ENCODE data around the gene TRIM47.
"Not testable (repeated sequence)": the region's sequence is repeated elsewhere in the genome, so short reads cannot be mapped to it uniquely, and the experiment has no call there.

The TRIM47 gene

GRCh38 chr17:75891022-75891604 lies 12.7 kb upstream of the TRIM47 start:
- DNase-seq = no peak

GRCh38 chr17:75889454-75889853 lies 11.1 kb upstream of the TRIM47 start:
- no peak for DNase-seq

GRCh38 chr17:75888484-75888883 lies 10.1 kb upstream of the TRIM47 start:
- DNase-seq = no peak

DNA sequence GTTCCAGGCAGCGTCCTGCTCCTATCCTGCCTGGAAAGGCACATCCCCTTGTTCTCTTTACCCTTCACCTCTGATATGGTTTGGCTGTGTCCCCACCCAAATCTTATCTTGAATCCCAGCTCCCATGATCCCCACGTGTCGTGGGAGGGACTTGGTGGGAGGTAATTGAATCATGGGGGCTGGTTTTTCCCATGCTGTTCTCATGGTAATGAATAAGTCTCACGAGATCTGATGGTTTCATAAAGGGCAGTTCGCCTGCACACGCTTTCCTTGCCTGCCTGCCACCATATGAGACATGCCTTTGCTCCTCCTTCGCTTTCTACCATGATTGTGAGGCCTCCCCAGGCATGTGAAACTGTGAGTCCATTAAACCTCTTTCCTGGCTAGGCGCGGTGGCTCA lies 7.5 kb upstream of the TRIM47 start:
- not testable (repeated sequence) for DNase-seq

- no peak for DNase-seq
These were observed 7.0 kb upstream of the TRIM47 start for GRCh38 chr17:75885431-75885830.

DNA sequence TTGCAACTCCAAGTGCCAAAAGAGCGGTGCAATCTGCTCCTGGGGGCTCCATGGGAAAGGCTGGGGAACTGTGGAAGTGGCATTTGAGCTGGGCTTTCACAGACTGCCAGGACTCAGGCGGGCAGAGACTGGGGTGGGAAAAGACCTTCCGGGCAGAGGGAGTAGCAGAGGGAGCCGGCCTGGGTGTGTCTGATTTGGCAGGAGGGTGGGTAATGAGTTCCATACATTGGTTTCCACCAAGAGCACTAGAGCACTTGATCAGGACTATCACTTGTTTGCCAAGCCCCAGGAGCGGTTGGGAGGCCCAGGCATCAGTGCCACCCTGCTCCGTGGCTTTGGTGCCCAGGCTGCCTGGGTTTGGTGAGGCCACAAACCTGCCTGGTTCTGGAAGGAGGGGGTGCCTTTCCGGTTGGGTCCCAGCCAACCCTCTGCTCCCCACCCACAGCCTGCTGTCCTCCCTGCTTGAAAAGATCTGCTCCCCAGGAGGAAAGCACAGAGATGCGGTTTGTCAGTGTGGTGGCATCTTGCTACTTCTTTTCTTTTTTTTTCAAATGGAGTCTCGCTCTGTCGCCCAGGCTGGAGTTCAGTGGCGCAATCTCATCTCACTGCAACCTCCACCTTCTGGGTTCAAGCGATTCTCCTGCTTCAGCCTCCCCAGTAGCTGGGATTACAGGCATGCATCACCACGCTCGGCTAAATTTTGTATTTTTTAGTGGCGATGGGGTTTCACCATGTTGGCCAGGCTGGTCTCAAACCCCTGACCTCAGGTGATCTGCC lies 3.5 kb upstream of the TRIM47 start:
- DNase-seq = no peak

- DNase-seq = no peak
These were observed 1.9 kb upstream of the TRIM47 start for GRCh38 chr17:75880266-75880665.

GRCh38 chr17:75877752-75878173 lies 618 bp downstream of the TRIM47 start:
- DNase-seq = peak; percentile 19

DNA sequence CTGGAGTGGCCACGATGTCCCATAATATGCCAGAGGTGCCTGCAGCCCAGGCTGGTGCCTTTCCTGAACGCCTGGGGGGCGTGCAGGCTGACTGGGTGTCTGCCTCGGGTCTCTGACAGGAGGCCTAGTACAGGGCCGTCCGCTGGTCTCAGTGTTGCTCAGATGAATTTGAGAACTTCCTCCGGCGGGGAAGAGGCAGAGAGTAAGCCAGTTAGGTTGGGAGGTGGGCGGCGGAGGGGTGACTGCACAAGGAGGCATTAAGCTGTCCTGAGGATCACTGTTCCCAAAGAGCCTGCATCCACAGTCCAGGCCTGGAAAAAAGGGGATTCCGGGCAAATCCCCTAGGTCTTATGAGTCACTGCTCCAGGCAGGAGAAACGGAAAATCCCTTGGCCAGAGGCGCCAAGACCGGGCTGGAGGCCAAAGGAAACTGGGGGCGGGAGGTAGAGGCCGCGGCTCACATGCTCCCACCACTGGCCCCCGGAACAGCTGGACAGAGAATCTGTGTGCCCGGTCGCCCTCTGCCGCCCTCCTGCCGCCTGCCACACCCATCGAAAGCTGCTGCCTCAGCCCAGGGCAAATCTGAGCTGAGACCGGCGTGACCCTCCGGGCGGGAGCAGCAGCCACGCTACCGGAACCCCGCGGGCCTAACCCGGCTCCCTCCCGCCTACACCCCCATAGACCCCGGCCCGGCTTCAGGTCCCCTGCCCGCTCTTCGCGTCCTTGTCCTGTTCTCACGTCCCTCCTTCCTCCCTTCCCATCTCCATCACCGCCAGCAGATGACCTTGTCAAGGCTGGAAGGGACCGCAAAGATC lies 1.2 kb downstream of the TRIM47 start:
- peak; percentile 93 for DNase-seq

DNA sequence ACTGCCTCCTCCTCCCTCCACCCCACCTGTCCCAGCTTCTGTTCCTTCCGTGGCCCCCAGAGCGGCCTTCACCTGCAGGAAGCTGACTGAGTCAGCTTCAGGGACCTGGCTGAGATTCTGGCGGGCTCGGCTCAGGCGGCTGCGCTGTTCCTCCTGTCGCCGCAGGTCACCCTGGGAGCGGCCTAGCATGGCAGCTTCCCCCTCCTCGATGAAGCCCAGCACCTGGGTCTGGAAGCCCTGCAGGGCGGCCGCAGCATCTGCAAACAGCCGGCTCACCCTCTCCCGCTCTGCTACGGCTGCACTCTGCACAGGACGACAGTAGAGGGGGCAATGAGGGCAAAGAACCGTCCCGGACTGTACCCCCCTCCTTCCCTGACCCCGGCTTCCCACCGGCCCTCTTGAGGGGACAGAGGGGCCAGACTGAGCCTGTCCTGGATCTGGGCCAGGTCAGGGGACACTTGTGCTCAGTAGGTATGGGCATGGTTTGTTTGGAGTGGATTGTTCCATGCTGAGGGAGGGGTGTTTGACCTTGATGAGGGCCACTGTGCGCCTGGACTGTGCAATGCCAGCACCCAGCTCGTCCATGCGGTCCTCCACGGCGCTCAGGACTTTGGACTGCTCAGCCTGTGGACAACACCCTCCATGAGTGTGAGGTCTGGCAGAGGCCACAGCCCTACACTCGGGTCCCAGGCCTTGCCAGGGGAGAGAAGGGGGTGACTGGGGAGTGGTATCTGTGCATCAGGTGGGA lies 2.0 kb downstream of the TRIM47 start:
- DNase-seq = no peak

GRCh38 chr17:75875940-75876189 lies 2.5 kb downstream of the TRIM47 start:
- DNase-seq = no peak

GRCh38 chr17:75875182-75875939 lies 3.0 kb downstream of the TRIM47 start:
- no peak for DNase-seq

DNA sequence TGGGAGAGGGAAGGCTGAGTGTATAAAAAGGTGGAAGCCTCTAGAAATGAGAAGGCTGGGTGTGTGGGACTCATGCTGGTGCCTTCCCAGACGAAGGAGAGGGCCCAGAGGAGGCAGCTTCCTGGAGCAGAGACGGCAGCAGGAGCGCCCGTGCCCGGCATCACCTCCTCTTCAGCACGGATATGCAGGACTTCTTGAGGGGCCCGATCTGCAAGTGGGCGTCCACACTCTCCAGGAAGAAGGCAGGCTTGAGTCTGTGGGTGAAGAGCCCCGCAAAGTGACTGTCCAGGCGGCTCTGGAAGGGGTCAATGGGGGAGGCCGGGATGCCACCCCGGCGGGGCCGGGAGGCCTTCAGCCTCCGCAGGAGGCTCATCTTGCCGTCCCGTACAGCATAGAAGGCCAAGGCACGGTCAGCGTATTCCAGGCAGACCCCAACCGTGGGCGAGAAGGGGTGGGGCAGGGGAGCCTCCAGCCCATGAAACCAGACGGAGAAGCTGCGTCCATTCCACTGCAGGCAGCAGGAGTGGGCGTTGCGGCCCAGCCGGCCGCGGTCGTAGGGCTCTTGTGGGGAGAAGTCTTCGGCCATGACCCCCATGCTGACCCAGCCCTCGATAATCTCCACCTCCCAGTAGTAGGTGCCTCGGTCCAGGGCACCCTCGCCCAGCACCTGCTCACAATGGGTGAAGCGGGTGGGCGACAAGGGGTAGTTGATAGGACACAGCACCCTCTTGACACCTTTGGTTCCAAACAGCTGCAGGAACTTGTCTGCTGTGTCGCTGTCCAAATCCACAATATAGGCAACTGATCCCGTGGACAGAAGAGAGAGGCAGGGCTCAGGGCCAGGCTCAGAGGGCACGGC lies 3.8 kb downstream of the TRIM47 start:
- no peak for DNase-seq

DNA sequence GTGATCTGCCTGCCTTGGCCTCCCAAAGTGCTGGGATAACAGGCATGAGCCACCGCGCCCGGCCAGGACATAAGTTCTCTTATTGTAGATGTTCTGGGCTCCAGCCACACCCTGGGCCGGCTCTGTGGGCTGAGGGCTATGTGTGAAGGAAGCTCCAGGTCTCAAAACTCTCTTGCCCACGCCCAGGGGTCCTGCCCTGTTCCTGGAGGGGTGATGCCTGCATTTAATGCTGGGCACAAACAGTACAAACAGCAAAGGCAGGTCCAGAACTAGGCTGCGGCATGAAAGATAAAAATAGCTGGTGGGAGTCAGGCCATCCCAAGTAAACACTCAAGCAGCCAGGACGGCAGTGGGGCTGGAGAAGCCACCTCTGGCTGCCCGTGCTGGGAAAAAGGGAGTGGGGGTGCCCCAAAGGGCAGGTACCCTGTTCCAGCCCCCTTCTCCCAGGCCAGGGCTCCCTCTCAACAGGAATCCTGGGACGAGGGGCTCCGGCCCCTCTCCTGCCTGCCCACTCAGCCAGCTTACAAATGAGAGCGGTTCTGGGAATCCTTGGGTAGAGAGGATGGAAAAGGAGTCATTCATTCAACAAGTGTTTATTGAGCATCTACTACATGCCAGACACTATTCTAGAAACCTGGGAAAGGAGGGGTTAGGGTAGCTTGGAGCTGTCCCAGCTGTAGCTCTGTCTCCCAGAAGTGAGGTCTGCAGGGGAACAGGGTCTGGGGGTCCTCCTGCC lies 4.6 kb downstream of the TRIM47 start:
- DNase-seq = no peak

DNA sequence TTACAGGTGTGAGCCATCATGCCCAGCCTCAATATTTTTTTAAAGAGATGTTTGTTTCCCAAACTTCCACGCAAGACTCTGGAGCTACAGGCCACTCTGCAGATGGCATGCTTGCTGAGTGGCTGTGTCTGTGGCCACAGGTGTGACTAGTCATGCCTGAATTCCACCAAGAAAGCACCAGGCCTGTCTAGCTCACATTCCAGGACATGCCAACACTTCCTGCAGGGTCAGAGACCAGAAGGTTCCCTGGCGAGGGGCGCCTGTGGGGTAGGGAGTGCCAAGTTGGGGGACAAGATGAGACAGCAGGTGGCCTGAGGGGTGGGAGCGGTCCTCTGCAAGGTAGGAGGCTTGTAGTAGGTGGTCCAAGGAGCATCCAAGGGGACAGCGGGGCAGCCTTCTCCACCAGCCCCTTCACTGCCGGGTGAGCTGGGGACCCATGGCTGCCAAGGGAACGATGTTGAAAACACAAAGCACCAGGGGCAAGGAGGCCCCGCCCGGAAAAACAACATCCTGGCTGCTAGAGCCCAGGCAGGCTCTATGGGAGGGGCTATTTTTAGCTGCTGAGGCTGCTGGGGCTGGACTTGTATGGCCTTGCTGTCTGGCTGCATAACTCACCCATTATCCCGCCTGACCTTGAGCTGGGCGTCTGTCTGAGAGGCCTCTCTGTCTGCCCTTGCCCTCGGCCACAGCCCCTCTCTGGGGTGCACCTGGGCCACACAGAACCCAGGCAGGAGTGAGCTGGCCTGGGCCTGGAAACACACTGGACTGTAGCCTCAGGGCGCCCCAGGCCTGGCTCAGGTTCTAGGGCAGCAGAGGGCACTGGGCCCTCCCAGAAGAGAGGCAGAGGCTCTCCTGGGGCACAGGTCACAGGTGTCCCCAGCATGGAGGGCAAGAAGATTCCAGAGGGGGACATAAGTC lies 5.7 kb downstream of the TRIM47 start:
- peak; percentile 62 for DNase-seq

GRCh38 chr17:75870228-75870627 lies 8.2 kb downstream of the TRIM47 start:
- DNase-seq = not testable (repeated sequence)

DNA sequence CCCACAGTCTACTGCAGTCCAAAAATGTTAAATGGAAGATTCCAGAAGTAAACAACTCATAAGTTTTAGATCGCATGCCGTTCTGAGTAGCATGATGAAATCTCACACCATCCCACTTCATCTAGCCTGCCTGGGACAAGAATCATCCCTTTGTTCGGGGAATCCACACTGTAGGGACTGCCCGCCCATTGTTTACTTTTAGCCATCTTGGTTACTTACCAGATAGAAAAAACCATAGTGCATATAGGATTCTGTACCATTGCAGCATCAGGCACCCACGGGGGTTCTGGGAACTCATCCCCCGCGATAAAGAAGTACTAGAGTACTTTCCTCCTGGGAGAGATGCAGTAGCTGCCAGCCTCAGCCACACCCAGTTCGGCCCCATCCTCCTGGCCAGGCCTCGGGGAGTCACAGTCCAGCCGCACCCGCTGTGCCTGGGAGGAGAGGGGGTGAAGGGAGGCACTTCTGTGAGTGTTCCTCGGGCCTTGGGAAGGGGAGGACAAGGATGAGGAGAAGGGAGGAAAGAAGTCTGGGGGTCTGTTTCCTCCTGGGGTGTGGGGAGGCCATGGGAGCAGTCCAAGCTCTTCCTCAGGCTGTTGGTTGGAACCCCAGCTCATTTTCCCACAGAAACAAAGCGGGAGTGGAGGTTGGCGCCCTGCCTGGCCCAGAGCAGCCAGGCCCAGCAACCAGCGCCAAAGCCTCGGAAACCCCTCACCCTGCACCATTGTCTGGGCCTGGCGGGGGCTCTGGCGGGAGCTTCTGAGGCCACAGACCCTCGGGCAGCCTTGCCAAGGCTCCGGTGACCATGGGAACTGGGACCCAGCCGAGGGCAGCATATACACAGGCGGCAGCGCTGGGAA lies 8.9 kb downstream of the TRIM47 start:
- no peak for DNase-seq

DNA sequence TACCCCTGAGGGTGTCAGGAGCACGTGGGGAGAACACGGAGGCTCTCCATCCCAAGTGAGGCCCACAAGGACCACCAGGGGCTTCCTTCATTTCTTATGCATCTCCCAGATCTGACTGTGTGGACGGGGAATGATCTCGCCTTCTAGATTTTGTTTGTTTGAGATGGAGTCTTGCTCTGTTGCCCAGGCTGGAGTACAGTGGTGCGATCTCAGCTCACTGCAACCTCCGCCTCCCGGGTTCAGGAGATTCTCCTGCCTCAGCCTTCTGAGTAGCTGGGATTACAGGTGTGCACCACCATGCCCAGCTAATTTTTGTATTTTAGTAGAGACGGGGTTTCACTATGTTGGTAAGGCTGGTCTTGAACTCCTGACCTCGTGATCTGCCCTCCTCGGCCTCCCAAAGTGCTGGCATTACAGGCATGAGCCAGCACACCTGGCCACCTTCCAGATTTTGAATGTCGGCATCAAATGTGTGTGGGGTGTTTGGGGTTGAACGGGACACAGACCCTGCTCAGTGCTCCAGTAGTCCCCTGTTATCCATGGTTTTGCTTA lies 9.6 kb downstream of the TRIM47 start:
- not testable (repeated sequence) for DNase-seq

Measured in amniotic stem cell (primary cell).